HG03342 (cell line): Measurements from ENCODE around the gene UQCR10.

Experiments
- ATAC-seq: cut with Tn5 transposase; IDR thresholded peaks from one replicate; pipeline ENCODE4 v1.9.1; 2021; ENCODE audit warnings: mild to moderate bottlenecking, moderate library complexity; ENCODE audit not compliant: unreplicated experiment

Gene UQCR10

DNA sequence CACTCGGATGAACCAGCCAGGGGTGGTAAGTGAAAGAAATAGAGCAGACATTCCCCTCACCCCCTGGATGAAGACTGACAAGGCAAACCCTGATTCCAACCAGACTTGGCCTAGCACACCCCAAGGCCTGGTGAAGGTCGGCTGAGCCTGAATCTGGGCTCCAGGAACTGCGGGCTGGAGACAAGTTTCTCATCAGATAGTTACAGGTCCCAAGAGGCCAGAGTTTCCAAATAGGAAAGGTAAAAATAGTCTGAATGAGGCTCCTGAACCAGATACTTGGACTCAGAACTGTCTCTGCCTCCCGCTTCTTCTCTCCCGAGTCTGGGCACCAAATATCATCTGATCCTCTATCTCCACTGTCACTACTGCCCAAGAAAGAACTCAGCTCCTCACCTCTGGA lies 8.2 kb upstream of the UQCR10 start:
- ATAC-seq, result no peak

- ATAC-seq, result no peak
Measured at GRCh38 chr22:29762263-29762662, 4.9 kb upstream of the UQCR10 start.

- no peak for ATAC-seq
Measured at GRCh38 chr22:29765905-29766631, 1.1 kb upstream of the UQCR10 start.

DNA sequence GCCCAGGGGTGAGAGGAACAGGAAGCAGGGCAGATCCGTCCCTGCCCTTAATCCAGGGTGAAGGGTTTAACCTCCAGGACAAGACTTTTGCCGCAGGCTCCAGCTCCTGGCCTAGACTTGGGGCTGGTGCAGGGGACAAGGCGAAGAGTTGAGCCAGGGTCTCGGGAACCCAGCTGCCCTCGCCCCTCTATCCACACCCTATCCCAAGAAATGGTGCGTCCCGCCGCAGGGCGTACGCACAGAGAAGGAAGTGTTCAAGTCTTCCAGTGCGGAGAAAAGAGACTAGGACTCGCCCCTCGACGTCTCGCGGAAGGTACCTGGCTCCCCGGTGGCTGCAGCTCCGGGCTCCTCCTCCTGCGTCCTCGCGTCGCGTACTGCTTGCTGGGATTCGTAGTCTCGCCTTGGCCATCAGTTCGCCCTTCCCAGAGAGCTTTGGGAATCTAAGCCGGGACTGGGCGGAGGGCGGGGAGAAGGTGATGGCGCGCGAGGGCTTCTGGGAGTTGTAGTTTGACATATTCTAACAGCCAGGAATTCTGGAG lies 468 bp upstream of the UQCR10 start, which contains the start of gene ZMAT5:
ZMAT5 (minus strand) TSS at position 376 of the 539 bp plus-strand sequence. CDS start 18,463 bp downstream, outside the sequence.
- ATAC-seq, result peak; percentile 89

DNA sequence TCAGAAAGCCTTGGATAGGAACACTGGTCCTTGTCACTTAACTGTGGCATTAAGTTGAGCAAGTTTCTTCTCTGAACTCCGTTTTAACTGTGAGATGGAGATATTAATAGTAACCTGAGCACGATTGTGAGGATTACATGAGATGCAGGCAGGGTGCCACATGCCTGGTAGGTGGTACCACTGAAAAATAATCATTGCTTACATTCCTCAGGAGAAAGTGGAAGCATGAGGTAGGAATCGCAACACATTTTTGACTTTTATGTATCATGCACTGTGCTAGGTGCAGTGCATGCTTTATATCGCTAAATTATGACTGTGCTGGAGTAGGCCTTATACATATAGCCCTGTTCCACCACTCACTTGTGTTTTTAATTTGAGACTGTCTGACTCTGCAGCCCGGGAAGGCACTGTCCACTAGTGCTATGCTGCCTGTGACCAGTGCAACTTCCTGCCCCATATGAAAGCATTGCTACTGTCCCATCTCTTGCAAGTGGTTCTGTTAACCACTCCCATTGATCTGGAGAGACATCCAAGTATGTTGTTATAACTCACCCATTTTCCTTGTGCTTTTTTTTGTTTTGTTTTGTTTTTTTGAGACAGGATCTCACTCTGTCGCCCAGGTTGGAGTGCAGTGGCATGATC lies 1.0 kb downstream of the UQCR10 start:
- ATAC-seq, result no peak

DNA sequence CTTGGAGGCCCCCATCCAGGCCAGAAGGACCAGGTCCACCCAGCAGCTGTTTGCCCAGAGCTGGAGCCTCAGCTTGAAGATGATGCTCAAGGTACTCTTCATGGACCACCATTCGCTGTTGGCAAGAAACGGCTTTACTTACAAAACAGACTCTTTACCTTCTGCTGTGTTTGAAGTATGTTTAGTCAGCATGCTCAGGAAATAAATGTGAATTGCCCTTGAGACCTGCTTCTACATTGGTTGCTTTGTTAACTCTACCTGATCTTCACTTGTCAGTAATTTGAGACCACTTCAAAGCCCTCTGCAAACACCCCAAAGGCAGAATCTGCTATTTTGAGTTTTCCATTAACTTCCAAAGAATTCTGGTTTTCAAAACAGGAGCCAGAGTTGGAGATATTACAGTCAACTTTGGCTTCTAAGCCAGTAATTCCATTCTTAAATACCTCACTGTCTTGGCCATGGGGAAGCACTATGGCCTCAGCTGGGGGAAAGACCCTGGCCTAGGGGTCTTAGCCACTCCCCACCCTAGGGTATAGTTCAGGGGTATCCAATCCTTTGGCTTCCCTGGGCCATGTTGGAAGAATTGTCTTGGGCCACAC lies 2.7 kb downstream of the UQCR10 start:
- ATAC-seq, result no peak

- no peak for ATAC-seq
Measured at GRCh38 chr22:29772170-29772641, 5.0 kb downstream of the UQCR10 start.

DNA sequence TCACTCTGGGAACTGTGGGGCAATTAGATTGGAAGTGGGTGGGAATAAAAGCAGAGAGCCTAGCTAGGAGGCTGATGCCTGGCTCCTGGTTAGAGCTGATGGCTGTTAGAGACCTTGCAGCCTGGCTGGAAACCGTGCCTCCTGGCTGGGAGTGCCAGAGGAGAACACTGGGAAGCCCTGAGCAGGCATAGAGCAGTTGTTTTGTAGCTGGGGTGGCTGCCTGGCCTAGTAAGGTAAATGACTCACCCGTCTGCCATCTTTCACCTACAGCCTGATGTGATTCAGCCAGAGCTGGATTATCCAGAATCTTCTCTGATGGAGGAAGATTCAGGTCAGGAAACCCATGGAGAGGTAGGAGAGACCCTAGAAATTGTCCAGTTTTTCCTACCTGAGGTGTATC lies 6.1 kb downstream of the UQCR10 start:
- no peak for ATAC-seq

DNA sequence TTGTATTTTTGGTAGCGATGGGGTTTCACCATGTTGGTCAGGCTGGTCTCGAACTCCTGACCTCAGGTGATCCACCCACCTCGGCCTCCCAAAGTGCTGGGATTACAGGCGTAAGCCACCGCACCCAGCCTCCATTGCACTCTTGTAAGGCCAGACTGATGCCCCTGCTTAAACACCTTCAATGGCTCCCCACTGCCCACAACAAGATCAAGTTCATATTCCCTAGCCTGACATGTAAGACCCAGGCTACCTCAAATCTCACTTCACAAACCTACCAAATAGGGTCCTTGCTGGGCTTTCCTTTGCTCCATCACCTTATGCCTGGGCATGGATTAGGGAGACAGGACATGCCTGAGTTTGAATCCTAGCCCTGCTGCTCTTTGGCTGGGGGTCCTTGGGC lies 13.1 kb downstream of the UQCR10 start:
- no peak for ATAC-seq

DNA sequence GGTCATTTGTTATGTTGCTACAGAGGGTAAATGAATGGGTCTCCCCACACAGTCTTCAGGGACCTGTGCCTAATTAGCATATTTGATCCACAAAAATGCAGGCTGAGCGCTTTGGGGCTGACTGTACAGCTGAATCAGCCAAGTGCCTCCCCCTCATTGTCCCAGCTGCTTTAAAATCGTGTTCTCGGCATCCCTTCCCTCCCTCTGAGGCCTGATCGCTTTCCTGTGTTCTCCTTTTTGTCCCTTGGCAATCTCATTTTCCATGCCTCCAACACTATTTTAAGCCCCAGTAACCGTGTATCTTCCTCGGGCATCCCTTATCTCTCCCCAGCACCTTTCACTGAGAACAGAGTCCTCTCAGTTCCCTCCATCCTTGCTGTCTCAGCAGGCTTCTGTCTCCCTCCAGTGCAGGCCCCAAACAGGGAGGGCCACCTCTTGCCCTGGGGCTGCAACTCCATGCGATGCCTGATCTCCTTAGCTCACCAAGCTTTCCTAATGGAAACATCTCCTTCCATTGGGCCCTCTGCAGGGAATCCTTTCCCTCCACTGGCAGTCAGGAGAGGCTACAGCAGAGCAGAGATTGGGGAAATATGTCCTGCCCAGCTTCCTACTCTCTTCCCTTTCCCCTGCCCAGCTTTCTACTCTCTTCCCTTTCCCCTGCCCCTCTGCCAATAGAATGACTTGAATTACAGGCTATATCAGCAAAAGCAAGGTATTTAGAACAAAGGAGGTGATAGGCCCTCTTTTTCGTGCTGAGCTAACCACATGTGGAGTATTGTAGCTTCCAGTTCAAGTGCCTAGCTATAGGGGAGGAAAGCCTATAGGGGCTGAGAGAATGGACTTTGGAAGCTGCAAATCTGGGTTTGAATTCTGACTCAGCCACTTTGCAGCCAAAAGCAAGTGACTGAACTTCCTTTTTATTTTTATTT lies 13.8 kb downstream of the UQCR10 start:
- ATAC-seq, result no peak

- ATAC-seq, result no peak
Measured at GRCh38 chr22:29782061-29782845, 15.1 kb downstream of the UQCR10 start.

- ATAC-seq, result no peak
Measured at GRCh38 chr22:29784451-29785361, 17.5 kb downstream of the UQCR10 start.

DNA sequence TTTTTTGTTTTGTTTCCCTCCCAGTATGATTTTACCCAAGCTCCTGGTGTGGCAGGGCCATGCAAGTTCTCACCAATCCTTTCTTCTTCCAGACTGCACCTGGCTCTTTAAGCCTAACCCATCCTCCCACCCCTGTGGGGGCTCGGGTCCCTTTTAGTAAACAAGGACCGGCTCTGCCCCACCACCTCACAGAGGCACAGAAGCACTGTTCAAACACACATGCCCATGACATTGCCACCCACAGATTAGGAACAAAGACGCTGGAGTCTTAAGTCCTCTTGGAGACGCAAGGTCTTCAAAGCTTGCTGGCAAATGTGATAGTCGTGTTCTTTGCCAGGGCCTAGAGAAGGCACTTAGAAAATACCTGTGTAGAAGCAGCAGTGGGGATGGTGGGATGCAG lies 18.9 kb downstream of the UQCR10 start:
- ATAC-seq, result no peak

DNA sequence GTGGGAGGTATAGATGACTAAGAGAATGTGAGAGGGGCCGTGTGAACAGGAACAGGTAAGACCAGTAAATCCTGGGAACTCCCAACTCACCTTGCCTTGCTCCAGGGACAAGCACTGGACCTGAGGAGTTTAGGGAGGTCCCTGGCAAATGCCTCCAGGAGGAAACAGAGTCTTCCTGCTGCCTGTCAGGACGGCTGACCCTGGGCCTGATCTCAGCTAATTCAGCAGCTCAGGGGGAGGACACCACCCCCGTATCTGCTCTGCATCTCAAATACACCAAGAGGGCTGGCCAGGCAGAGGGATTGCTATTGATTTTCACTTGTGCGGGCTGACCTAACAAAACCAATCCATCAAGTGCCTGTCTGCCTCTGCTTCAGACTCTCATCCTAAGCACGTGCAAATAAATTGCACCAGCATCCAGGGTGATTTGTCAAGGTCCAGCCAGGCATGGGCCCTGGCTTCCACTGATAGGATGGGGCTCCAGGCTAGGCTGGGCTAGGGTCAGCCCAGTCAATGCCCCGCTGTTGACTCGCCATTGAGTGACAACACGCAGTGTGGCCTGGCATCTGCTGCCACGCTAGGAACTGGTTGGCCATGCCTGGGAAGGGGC lies 20.3 kb downstream of the UQCR10 start:
- ATAC-seq, result no peak

DNA sequence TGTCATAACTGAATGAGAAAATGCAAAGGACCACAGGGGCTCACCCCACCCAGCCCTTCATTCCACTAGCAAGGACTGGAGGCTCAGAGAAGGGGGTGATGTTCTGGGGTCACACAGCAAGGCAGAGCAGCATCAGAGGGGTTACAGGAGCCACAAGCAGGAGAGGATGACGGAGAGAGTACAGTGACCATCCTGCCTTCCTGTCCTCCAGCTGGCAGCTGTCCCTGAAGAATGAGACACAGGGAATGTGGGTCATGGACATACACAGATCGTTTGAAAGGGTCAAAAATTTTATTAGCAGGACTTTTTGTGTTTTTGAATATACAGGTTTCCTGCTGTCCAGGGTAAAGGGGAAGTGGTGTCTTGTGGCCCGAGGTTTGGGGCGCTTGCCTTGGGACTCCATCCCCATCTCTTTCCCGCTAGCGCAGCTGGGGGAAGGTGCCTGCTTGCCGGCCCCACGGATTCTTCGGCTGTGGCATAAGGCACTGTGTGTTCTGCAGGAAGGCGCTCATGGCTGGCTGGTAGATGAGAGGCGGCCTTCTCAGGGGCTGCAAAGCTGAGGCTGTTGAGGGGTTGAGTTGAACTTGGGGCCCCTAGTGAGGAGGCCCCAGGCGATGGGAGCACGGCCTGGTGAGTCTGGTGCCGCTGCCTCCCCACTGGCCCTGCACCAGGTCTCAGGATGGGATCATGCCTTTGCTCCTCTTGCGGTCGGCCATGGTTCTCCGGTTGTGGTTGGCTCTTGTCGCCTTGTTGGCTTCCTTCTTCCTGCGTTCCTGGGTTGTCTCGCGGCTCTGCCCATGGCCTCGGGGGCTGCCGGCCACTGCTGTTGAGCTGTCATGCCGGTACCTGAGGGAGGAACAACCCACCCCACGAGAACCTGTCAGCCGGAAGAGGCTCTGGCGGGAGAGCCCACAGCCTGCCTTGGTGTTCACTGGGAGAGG lies 21.4 kb downstream of the UQCR10 start:
- ATAC-seq, result no peak

DNA sequence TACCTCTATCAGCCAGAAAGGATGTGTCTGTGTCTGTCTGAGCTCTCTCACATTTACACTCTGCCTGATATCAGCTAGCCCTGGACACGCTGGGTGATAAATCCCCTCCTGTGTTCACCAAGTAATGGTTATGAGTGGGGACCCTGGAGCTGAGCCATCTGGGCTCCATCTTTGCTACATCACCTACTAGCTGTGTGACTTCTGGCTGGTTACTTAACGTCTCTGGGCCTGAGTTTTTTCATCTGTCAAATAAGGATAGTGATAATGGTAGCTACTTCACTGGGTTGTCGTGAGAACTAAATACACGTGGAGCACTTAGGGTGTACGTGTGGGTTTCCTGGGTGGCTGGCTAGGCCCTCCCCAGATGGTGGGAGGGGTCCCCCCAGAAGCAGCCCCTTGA lies 22.9 kb downstream of the UQCR10 start:
- no peak for ATAC-seq

GRCh38 chr22:29793396-29793795 lies 26.2 kb downstream of the UQCR10 start:
- ATAC-seq, result no peak
